Pancreas (tissue), 10 donors: Measurements from ENCODE around the gene AQP7. TPM values are rescaled to one million over a fixed set of nuclear protein-coding genes. Genes with fewer than 3 reads are reported as not detected.
"Not testable (repeated sequence)": the region's sequence is repeated elsewhere in the genome, so short reads cannot be mapped to it uniquely, and the experiment has no call there.

Experiments used
- ATAC-seq, 4 donors: fragments of 200-7000 bp; cut with Tn5 transposase; one replicate each; pipeline versions ENCODE4 v1.8.0 to v1.9.1; 2020; ENCODE audit warnings: mild to moderate bottlenecking in 4 of 4, moderate library complexity in 4 of 4
- DNase-seq, 6 donors: peaks; one replicate each; pipeline ENCODE4 v3.0.0-alpha.2; 2020
- FAIRE-seq: peaks from 2 replicates; lab custom pipeline; 2012; peaks lifted over from hg19 to GRCh38; lab: Jason Lieb, UNC
- H3K27ac ChIP-seq, 4 donors: fragments of 200-600 bp; sonication (generic); 1 replicate in 3 of 4; 2 replicates in 1 of 4; pipeline versions ENCODE4 v1.5.0 to v1.8.0; 2020
- H3K27me3 ChIP-seq, 4 donors: fragments of 200-600 bp; one replicate each; pipeline ENCODE4 v1.8.0; 2021
- H3K36me3 ChIP-seq, 3 donors: fragments of 200-600 bp; sonication (generic) in 1 of 3; one replicate each; pipeline versions ENCODE4 v1.5.0 to v1.8.0; 2020 to 2021
- H3K4me1 ChIP-seq, 3 donors: fragments of 200-600 bp; one replicate each; pipeline ENCODE4 v1.8.0; 2021
- H3K4me3 ChIP-seq, 4 donors: fragments of 200-600 bp; sonication (generic) in 2 of 4; one replicate each; pipeline versions ENCODE4 v1.5.0 to v1.8.0; 2020 to 2021
- H3K9me3 ChIP-seq, 4 donors: fragments of 200-600 bp; one replicate each; pipeline ENCODE4 v1.8.0; 2021
- CTCF ChIP-seq, 4 donors: fragments of 200-600 bp; sonication (generic) in 3 of 4; IDR thresholded peaks; one replicate each; pipeline versions ENCODE4 v1.5.0 to v1.8.0; 2021; ENCODE audit warnings: antibody characterized with exemption in 4 of 4
- WGBS, 2 donors: extraction: QIAGEN DNeasy Blood & Tissue Kit; methylation state at CpG; one replicate each; pipeline ENCODE4 v1.1.7; 2013; 5-methylcytosine and 5-hydroxymethylcytosine counted together
- intact Hi-C, 3 donors: fragments of 100-400 bp; cut with DNase I; formaldehyde crosslinking; loops; one replicate each; pipeline versions ENCODE4 v1.11.1 to v1.14.2; 2022
- polyA plus RNA-seq, 2 donors: library from polyadenylated mRNA; stranded (reverse); fragments of 200-250 nt; gene quantifications; one replicate each; pipeline ENCODE4 v1.2.3, GENCODE V29; 2013
- total RNA-seq, 6 donors: library from RNA; stranded (reverse); fragmentation: NEBNext Ultra II Directional in 4 of 6; extraction: Animal tissue kit (Norgen Biotek cat#: 25700) in 4 of 6; gene quantifications; one replicate each; pipeline versions ENCODE4 v1.2.1 to v1.2.4, GENCODE V29; 2021 to 2023
- donor health status: healthy with polysubstance abuse.
- donor health status: DM: no; HTN: no; CAD: no; lungs with moderate emphysema.
- donor health status: DM: no; HTN: no; CAD: no.
- donor health status: control.
- donor health status: control.
- donor health status: Bipolar disorder and iron deficiency.
- donor health status: DM: yes; HTN: yes; CAD: no.
- donor health status: DM: no; HTN: no; CAD: no.
- donor health status: DM: no; HTN: no; CAD: no.
- donor health status: DM: yes; HTN: yes; CAD: no.

The AQP7 gene
- total RNA-seq (1 to 10 TPM; 1.0 to 3.8 (median 2.0) TPM), polyA plus RNA-seq (10 to 100 TPM in 1 of 2 donors, 1 to 10 TPM in 1; 7.1 to 12.0 TPM)

GRCh38 chr9:33402371-33402770 lies at the start of gene AQP7:
AQP7 (minus strand) TSS chr9:33402568; CDS start chr9:33401262, 1,306 bp downstream.
- H3K9me3 ChIP-seq, H3K27ac ChIP-seq, H3K36me3 ChIP-seq, H3K4me3 ChIP-seq, ATAC-seq, FAIRE-seq, H3K4me1 ChIP-seq, DNase-seq, H3K27me3 ChIP-seq: not testable (repeated sequence)
- 72 to 83% methylated on average over 10 of the region's 10 CpGs for WGBS, 2 donors
- intact Hi-C loops, result loop anchor here in 1 of 3 donors (10.0 kb wide), 1 partner anchor 62 kb away; no protein-coding TSS in a partner anchor

- no peak for FAIRE-seq
- intact Hi-C loops, result loop anchor here in 1 of 3 donors (5.0 kb wide), 1 partner anchor 43 kb away; no protein-coding TSS in a partner anchor
Measured at GRCh38 chr9:33450621-33451146, 48.3 kb upstream of the AQP7 start.

GRCh38 chr9:33449715-33450114 lies 47.3 kb upstream of the AQP7 start:
- H3K4me3 ChIP-seq, result no peak overlapping the region
- H3K36me3 ChIP-seq, result no peaks in the 10 kb centered on the region
- no peak for TF ChIP-seq CTCF (IDR thresholded peaks at IDR 0.05)
- intact Hi-C loops, result loop anchor here in 1 of 3 donors (5.0 kb wide), 1 partner anchor 42 kb away; no protein-coding TSS in a partner anchor
- peaks cover 0 to 9% (median 0%) of the 10 kb centered on the region in 3 donors for H3K4me1 ChIP-seq
- H3K9me3 ChIP-seq, result no peaks in the 10 kb centered on the region
- no peak for ATAC-seq
- 92 to 94% methylated on average over 5 of the region's 5 CpGs for WGBS, 2 donors
- no peaks in the 10 kb centered on the region for H3K27me3 ChIP-seq
- no peak for FAIRE-seq
- no peak for DNase-seq
- no peak overlapping the region for H3K27ac ChIP-seq

More at GRCh38 chr9:33450621-33451146, 48.3 kb upstream of the AQP7 start:
- Histone ChIP-seq H3K27ac (no peak overlapping the region), H3K27me3 (no peaks in the 10 kb centered on the region), H3K4me1 (peaks cover 0 to 5% (median 0%) of the 10 kb centered on the region in 3 donors), H3K4me3 (no peak overlapping the region), H3K9me3 (no peaks in the 10 kb centered on the region), H3K36me3 (no peaks in the 10 kb centered on the region)
- WGBS, 2 donors, result 85 to 94% methylated on average over 4 of the region's 4 CpGs
- DNase-seq (no peak), ATAC-seq (no peak)
- TF ChIP-seq CTCF (IDR thresholded peaks at IDR 0.05), result no peak

- intact Hi-C loops, result no loop called here
- DNase-seq (peak in 3 of 6 donors; percentile 48 to 73 (median 62)), FAIRE-seq (no peak), ATAC-seq (peak in 2 of 4 donors; percentile 8 to 23)
- TF ChIP-seq CTCF (IDR thresholded peaks at IDR 0.05), result no peak
- 25 to 31% methylated on average over 20 of the region's 20 CpGs for WGBS, 2 donors
- no peaks in the 10 kb centered on the region for H3K9me3 ChIP-seq
- no peaks in the 10 kb centered on the region for H3K36me3 ChIP-seq
- H3K27me3 ChIP-seq, result no peaks in the 10 kb centered on the region
- H3K4me3 ChIP-seq, result peak overlapping the region; percentile 30 to 61 (median 52)
- H3K4me1 ChIP-seq, result peaks cover 0 to 9% (median 0%) of the 10 kb centered on the region in 3 donors
- H3K27ac ChIP-seq, result peak overlapping the region in 2 of 4 donors; percentile 72
Measured at GRCh38 chr9:33447799-33448553, 45.6 kb upstream of the AQP7 start.

GRCh38 chr9:33446946-33447798 lies 44.8 kb upstream of the AQP7 start, which contains the start of gene AQP3:
AQP3 (minus strand) TSS chr9:33447593; CDS start chr9:33447530, 63 bp downstream.
- DNase-seq, result peak; percentile 68 to 92 (median 79)
- 1 to 2% methylated on average over 43 to 50 of the region's 50 CpGs for WGBS, 2 donors
- no peak for FAIRE-seq

More at GRCh38 chr9:33446946-33447798, 44.8 kb upstream of the AQP7 start, which contains the start of gene AQP3:
- no peaks in the 10 kb centered on the region for H3K27me3 ChIP-seq
- ATAC-seq, result peak; percentile 84 to 92 (median 88)
- peak within 1 kb of the TSS; percentile 66 to 80 (median 72) for H3K27ac ChIP-seq
- H3K36me3 ChIP-seq, result peaks cover 0 to 7% (median 0%) of the 10 kb centered on the region in 3 donors
- no peaks in the 10 kb centered on the region for H3K9me3 ChIP-seq
- no peak for TF ChIP-seq CTCF (IDR thresholded peaks at IDR 0.05)
- intact Hi-C loops, result no loop called here
- peak within 1 kb of the TSS; percentile 30 to 61 (median 52) for H3K4me3 ChIP-seq
- peaks cover 0 to 9% (median 0%) of the 10 kb centered on the region in 3 donors for H3K4me1 ChIP-seq
